AG20443 (cell line): ENCODE data around the gene WWOX.

ENCODE experiments used
- DNase-seq: peaks from one replicate; pipeline ENCODE4 v3.0.0; 2012; ENCODE audit warnings: low spot score, mixed read lengths

WWOX gene

DNA sequence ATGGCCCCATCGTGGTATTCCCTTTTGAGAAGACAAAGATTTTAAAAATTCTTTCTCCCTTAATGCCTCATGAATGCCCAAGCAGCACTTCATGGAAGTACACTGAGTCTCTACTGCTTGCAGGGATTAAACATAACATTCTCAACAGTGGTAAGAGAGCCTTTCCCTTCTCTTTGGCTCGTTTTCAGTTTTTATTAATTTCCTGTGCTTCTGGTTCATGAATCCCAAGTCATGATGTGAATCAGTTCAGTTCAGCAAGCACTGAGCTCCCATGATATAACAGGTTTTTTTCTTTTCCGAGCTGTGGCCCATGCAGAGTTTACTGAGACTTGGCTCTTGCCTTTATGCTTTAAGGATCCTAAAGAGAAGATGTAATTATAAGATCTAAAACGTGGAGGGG is 175.3 kb downstream of the WWOX start:
- no peak for DNase-seq

DNA sequence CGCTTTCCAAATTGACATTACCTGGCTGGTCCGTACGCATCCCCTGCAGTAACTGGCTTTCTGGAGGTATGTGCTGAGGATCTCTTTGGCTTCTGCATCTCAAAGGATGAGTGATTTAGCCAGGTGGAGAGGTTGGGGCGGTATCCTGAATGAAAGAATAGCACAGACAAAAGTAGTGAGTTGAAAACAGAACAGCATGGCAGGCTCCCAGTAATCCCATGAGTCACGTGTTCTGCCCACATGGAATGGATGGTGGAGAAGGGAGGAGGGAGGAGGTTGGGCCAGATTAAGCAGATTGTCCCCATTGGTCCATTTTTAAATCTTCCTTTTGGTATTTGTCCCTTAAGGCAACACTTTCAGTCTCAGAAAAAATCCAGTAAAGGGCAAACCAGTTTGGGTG is 176.0 kb downstream of the WWOX start:
- no peak for DNase-seq

DNA sequence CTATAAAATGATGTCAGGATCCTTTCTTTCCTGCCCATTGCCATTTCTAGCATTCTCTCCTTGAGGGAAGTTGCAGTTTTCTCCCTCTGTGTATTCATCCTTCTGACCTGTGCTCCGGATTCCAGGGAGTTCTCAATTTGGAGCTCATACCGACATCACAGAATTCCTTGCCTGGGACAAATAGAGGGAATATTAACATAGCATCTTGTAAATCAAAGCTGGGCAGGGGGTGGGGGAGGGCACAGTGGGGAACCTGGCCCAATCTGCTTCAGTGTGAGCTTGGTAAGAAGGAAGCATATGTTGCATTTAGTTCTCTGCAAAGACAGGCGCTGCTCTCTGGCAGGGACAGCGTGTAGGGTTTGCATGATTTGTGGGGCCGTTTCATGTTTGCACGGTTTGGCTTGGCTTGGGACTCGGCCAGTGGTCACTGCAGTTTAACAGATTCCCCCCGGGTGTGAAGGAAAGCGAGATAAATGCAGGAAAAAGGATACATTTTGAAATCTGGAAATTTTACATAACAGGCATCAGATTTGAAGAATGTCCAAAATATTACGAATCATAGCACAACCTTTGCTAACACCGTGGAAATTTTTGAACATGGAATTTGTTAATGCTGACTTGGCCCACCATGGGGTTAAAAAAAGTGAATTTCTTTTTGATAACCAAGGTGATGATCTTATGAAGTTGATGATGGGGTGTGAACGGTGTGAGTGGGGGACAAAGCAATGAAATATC is 178.0 kb downstream of the WWOX start:
- no peak for DNase-seq

DNA sequence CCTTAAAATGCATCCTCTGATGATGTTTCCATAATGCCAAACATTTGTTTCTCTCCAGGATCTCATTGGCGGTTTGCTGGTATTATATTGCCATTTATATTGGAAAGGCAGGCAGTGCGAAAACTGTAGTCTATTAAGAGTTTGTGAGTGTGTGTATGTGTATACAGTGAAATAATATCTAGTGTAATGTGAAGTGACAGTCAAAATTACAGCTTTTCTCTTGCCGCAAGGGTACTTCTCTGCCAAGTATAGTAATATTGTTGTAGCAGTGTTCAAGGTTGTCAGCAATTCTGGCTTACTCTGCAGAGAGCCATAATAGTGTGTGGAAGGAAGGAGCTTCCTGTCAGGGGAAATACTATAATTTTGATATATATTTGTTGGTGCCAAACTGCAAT is 178.6 kb downstream of the WWOX start:
- DNase-seq = no peak

DNA sequence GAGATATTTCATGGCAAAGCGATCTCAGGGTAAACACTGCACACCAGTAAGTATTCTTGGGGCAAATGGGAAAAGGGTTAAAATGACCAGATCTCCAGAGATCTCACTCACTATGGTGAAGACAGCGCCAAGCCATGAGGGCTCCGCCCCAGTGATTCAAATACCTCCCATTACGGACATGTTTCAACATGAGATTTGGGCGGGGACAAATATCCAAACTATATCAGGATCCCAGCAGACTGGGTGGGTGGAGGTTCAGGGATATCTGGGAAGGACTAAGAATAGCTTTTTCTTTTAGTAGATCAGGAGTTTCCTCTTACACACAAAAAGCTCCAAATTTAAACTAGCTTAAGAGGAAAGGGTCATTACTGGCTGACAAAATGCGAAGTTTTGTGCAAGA is 181.7 kb downstream of the WWOX start:
- DNase-seq = no peak

DNA sequence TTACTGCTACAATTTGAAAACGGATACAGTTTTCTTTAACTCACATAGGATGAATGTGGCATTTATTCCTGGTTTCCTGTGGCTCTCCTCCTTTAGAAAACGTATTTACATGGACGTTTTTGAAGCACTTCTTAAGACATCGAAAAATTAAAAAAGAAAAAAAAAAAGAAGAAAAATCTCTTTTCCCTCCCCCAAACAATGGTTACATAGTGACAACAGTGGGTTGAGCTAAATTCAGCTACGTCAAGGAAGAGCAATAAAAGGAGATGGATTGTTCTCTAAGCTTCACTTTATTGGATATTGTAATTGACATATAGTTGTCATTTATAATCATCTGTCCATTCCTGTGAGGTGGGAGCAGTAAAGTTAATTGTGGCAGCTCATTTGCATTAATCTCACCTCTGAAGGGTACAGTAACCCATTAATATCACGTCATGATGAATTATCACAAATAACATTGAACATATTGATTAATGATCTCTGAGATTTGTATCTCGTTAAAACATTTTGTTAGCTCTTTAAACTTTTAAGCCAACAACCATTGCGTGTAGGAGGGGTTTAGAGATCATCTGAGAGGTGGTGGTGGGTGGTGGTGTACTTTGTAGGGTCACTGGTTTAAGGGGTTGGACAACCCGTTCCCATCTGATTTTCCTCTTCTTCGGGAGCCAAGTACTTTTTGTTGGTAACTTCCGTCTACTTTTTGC is 184.2 kb downstream of the WWOX start:
- no peak for DNase-seq

DNA sequence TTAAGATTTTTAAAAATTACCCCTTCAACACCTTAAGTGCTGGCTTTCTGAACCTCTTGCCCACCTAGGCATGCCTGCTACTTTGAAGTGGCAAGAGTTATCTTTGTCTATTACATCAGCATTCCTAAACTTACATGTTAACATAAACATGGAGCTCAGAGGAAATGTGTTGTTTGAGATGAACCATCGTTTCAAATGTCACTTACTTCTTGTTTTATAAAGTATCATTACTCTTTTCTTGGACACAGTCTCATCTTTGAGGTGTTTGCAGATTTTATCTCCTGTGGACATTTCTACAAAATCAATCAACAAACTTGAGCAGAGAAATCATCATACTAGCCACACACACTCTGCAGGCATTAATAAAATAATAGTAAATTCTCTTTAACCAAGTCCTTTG is 184.9 kb downstream of the WWOX start:
- no peak for DNase-seq

DNA sequence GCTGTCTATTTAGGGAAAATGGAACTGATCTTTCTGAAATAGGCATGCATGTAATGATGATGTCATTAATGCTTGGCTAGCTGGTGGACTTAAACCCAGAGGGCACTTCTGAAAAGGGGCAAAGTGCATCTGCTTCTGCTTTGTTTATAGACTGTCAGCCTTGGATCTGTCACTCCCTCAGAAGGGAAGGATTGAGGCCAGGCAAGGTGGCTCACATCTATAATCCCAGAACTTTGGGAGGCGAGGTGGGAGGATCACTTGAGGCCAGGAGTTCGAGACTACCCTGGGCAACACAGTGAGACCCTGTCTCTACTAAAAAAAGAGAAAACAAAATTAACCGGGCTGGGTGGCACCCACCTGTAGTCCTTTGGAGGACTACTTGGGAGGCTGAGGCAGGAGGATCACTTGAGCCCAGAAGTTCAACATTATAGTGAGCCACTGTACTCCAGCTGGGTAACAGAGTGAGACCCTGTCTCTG is 185.5 kb downstream of the WWOX start:
- no peak for DNase-seq

DNA sequence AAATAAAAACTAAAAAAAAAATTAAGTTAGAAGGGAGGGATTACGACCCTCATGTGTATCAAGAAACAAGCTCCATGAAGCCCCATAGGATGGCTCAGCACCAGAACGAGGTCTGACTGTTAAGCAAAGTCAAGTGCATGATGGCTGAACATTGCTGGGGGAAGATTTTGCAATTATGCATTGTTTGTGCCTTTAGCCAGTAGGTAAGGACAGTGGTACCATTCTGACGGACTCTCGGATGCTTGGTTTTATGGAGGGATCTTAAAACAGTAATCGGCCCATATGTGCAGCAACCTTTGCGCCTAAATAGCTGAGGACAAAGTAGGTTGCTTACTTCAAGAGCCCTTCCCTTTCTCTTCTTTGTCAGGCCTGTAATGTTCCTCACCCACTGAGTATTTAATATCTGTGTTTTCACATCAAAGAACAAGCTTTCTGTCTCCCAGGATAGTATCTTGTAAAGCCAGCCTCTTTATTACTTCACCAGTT is 186.0 kb downstream of the WWOX start:
- DNase-seq = no peak

DNA sequence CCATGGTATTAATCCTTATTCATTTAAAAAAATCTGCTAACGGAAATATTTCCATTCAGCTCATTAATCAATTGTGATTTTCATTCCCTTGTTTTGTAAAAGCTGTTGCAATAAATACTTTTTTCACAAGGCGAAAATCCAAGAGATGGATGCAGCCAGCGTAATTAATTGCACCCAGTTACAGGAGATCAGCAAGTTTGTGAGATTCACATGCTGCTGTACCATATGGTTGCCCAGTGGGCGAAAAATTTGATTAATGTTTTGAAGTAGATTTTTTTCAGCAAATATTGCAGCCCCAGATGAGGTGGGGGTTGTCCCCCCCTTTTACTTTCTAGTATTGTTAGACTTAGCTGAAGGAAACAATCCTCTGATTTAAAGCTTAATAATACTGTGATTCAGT is 186.6 kb downstream of the WWOX start:
- no peak for DNase-seq

DNA sequence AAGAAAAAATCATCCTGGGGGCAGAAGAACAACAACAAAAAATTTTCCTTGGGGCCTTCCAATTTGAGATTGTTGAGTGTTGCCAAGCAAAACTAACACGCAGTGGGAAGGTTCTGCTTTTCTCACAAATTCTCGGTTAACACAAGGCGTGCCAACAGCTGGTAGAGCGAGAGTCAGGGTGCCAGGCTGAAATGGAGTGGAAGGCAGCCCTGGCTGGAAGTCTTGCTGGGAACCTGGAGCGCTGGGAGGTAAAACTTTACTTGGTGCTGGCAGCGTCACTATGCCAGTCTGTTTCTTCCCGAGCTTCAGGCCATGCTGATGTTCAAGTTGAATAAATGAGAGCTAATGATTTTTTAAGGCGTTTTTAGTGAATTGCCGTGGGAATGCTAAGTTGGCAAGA is 189.4 kb downstream of the WWOX start:
- no peak for DNase-seq

DNA sequence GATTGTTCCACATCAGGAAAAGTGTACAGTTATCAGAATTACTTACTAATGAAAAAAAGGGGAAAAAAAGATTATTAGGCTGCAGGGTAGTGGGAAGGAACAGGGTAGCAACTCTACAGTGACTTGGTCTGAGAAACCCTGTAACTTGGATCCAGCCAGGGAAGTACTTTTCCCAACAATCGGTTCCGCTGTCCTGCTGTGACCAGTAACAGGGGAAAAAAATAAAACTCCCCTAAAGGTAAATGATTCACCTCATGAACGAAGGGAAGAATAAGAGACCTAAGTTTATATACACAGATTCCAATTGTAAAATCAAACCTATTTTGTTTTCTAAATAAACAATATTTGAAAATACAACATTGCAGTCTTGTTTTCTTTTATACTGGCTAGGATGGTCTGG is 189.9 kb downstream of the WWOX start:
- DNase-seq = no peak

DNA sequence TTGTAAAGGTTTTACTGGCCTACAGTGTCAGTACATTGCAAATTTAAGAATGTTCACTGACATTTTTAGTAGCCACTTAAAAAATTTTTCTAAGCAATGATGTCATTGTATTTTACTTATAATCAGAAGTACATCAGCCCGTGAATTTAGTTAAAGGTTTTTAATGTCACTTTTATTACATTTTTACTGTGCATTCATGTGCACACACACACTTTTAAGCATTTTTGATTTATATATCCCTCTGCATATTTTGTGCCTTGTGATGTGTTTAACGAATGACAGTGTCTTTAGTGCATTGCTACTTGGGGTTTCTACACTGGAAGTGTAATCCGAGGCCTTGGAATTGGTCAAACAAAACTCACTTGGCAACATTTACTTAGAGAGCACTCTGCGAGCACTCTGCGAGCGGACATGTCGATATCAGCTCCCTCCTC is 190.4 kb downstream of the WWOX start:
- DNase-seq = no peak

DNA sequence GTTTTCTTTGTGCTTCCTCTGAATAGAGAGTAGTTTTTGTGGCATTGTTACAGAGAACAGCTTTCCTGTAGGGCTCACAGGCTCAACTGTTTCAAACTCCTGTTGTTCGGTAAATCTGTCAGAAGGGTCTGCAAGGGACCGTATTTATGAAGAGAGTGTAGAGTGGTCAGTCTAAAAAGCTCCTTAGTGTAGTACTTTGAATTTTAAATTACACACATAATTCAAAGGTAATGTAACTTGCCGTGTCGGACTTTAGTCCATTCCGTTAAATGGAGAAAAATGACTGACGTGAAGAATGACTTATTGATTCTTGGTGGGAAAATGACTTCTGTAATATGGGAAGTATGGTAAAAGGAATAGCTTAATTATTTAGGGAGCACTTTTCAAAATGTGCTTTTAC is 190.9 kb downstream of the WWOX start:
- DNase-seq = no peak

DNA sequence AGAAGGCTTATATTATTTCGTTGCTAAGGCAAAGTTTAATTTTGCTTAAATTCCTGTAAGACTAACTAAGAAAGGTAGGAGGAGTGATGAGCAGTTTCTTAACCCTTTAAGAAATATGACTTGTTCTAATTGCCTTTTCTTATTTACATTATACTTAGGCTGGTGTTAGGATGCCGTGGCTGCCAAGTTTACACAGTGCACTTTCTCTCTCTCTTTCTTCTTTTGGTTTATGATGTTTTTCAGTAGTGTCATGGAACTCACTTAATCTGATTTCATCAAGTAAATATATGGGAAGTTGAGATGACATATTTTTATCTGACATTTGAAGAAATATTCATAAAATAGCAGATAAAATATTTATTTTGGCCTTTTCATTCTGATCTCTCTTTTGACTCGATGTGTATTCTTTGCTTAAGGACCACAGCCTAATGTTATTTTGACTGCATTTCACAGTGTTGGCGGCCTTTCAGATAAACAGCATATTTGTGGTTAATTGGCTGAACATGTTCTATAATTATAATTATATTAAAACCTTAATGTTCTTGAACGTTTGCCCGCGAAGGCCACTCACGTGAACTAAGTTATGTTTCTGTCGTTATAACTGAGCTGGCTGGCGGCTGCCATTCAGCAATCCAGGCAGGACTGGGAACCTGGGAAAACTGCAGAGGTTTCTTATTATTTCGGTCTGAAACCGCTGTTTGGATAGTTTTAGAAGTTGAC is 191.6 kb downstream of the WWOX start:
- DNase-seq = no peak

DNA sequence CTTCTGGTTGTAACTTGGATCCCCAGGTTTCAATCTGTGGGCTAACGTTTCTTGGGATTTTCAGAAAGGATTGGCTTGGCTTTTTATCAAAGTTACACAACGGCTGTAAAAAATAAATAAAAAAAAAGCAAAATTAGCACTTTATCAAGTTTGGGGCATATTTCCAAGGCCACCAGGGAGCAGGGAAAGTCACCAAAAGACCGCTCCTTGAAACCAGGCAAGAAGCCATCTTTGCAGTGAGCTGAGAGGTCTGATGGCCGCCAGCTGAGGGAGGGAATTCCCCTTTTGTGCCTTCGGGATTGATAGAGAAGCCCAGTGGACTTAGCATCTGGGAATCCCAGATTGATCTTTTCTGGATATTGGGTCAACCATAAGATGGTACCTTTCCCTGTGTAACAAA is 192.2 kb downstream of the WWOX start:
- no peak for DNase-seq

DNA sequence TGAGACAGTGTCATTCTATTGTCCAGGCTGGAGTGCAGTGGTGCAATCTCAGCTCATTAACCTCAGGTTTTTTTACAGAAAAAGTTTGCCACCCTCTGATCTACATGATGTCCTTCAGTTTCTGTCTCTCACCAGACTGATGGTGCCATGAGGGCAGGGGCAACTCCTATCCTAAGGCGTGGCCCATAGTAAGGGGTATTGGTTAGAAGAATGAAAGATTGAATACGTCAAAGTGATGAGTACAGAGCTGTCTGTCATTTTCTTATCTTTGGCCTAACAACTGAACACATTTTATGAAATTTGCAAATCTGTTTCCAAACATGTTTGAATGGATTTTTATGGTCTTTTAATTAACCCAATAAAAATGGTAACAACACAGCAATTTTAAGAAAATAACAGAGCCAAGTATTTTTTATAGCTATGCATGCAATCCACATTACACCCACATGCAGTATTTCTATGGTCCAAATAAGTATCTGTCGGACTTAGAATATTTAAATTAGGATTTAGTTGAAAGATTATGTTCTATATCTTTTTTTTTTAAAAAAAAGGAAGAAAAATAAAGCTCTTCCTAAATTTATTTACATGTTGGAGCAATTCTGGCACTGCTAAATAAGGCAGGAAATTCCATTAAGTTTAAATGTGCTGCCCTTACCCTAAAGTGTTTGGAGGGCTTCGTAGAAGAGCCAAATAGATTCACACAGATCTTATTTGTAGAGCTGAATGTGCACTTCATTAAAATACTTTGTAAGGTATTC is 192.8 kb downstream of the WWOX start:
- DNase-seq = no peak

DNA sequence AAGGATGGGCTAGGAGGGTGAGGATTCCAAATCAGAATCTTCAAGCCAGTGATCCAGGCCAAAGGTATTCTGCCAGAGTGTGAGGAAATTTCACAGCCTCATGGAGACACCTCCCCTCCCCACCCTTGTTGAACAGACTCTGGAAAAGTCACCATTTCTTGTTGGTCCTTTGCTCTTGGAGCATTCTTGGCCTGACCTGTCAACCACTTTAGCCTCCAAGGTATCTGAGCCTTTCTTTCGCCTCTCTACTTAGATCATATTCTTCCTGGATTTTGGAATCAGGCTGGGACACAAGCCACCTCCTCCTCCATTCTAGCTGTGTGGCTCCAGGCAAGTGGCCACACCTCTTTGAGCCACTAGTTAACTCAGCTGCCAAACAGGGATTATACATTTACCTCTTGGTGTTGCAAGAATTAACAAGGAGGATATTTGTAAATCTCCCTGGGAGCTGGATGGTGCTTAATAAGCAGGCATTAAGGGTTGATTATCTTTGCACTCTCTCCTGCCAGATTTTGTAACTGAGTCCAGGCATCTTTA is 193.5 kb downstream of the WWOX start:
- DNase-seq = no peak

DNA sequence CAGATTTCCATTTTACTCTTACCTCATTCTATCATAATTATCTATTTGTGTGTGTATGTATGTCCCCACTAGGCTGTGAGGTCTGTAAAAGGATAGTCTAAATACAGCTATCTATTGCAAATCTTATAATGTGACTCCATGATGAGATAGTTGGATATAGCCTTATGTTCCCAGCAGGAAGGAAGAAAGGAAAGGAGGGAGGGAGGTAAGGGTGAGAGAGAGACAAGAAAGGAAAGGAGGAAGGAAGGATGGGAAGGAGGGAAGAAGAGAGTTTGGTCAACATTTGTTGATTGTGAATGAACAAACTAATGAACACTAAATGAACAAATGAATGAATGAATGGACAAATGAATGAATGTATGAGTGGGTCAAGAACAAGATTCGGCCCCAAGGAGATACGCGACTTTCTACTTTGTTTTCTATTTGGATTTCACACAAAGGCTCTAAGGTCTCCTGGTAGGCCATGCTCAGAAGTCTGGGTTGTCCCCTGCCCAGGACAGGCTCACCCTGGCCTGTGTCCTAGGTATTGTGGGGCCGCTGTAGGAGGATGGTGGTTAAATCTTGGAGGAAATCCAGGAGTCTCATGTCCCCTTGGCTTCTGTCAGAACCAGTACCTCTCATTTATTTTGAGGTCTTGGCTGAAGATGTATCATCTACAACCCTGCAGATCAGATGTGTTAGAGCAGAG is 195.2 kb downstream of the WWOX start:
- no peak for DNase-seq

DNA sequence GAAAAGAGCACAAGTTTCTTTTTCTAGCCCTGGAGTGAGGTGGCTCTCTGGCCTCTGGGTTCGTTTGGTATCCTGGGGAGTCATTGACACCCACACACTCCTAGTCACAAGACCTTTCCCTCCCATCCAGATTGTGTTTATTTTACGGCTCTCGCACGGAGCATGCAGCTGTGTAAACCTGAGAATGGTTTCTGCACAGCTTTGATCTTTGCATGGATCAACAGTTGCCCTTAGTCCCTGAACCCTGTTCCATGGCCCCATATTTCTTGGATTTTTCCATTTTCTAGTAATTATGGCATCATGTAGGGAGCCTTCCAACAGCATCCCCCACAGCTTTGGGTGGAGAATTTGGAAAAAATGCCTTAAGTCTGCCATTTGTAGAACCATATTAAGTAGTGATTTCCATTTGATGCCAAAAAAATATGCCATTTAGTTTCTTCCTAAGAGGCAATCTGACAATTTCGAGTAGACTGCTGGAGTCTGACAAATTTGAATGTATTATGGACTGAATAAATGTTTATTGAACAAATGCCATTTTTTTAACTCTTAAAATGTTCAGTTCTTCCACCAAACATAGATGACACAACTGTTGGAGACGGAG is 197.7 kb downstream of the WWOX start:
- no peak for DNase-seq

DNA sequence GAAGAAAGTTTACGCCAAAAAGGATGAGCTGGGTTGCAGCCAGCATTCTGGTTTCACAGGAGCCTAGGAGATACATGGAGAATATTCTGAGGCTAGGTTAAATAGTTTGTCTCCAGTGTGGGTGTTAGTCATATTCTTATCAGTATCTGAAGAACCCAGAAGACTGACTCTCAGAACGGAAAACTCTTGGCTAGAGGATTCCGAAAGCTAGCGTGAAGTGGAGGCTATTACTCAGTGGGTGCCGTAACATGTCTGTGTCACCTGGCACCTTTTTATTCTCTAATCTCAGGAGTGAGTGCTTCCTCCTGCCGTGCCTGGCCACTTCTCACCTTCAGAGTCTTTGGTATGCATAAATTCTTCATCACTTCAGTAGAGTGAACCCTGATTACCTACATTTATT is 199.5 kb downstream of the WWOX start:
- DNase-seq = no peak
